Fibroblast of lung (primary cell): ENCODE data around the gene CDC16. TPM values are rescaled to one million over a fixed set of nuclear protein-coding genes. Genes with fewer than 3 reads are reported as not detected.

Experiments used
- DNase-seq, 2 donors: peaks; one replicate each; pipeline versions ENCODE4 v3.0.0 to v3.0.0-alpha.2; 2010; ENCODE audit warnings: low read depth in 2 of 2
- H2AFZ ChIP-seq: 2 replicates; pipeline ENCODE4 v1.5.1; 2012; ENCODE audit warnings: low read length, control low read depth, inconsistent platforms
- H3K27ac ChIP-seq: 2 replicates; pipeline ENCODE4 v1.5.1; 2011; ENCODE audit warnings: low read length, control low read depth; ENCODE audit not compliant: insufficient read depth
- H3K27me3 ChIP-seq: 2 replicates; pipeline ENCODE4 v1.5.1; 2011; ENCODE audit warnings: mild to moderate bottlenecking, low read length; ENCODE audit not compliant: control insufficient read depth, insufficient read depth
- H3K36me3 ChIP-seq: 2 replicates; pipeline ENCODE4 v1.5.1; 2011; ENCODE audit warnings: low read length; ENCODE audit not compliant: control insufficient read depth, insufficient read depth
- H3K4me1 ChIP-seq: 2 replicates; pipeline ENCODE4 v1.5.1; 2011; ENCODE audit warnings: low read length; ENCODE audit not compliant: control insufficient read depth, insufficient read depth; ENCODE audit errors: extremely low read depth
- H3K4me2 ChIP-seq: 2 replicates; pipeline ENCODE4 v1.5.1; 2011; ENCODE audit warnings: low read length, control low read depth; ENCODE audit not compliant: insufficient read depth; ENCODE audit errors: extremely low read depth
- H3K4me3 ChIP-seq, 4 experiments: fragments of 200-600 bp in 1 of 4; sonication (generic) in 1 of 4; replicated peaks in 1 of 4; 2 replicates each; pipeline ENCODE4 v1.5.1; 2011 to 2016; ENCODE audit warnings: low read length in 4 of 4, low read depth in 3 of 4, mild to moderate bottlenecking in 3 of 4, control low read depth in 2 of 4, inconsistent platforms in 1 of 4, mixed read lengths in 1 of 4; ENCODE audit not compliant: insufficient read depth in 1 of 4; ENCODE audit errors: control extremely low read depth in 1 of 4
- H3K79me2 ChIP-seq: 2 replicates; pipeline ENCODE4 v1.5.1; 2012; ENCODE audit warnings: mild to moderate bottlenecking, low read length, inconsistent platforms; ENCODE audit not compliant: control insufficient read depth, insufficient read depth
- H3K9ac ChIP-seq: 2 replicates; pipeline ENCODE4 v1.5.1; 2011; ENCODE audit warnings: mild to moderate bottlenecking, low read length, control low read depth; ENCODE audit not compliant: insufficient read depth
- H3K9me3 ChIP-seq: 2 replicates; pipeline ENCODE4 v1.5.1; 2012; ENCODE audit warnings: low read depth, low read length; ENCODE audit not compliant: control insufficient read depth, insufficient read depth
- H4K20me1 ChIP-seq: 2 replicates; pipeline ENCODE4 v1.5.1; 2011; ENCODE audit warnings: low read length; ENCODE audit not compliant: control insufficient read depth, insufficient read depth; ENCODE audit errors: extremely low read depth
- EZH2 ChIP-seq: IDR thresholded peaks from 2 replicates; pipeline ENCODE4 v1.5.1; 2012; ENCODE audit warnings: low read length, control low read depth, mild to moderate bottlenecking; ENCODE audit errors: missing control alignments
- polyA plus RNA-seq, 2 donors: library from polyadenylated mRNA; depleted of rRNA in 1 of 2; stranded (reverse) in 1 of 2; unstranded in 1 of 2; fragments of >200 nt; gene quantifications; 2 replicates each; pipeline ENCODE4 v1.2.1, GENCODE V29; 2011 to 2012; ENCODE audit warnings: missing spikeins in 1 of 2
- total RNA-seq: library from RNA; depleted of rRNA; stranded (reverse); fragments of >200 nt; gene quantifications from 2 replicates; pipeline ENCODE4 v1.2.1, GENCODE V29; 2014
- TF ChIP-seq, protein P1 (sequence below), 2 donors: IDR thresholded peaks in 1 of 2; conservative IDR thresholded peaks in 1 of 2; 1 replicate in 1 of 2; 2 replicates in 1 of 2; pipeline ENCODE4 v1.5.1; 2011 to 2012; ENCODE audit warnings: low read length in 2 of 2, control low read depth in 1 of 2, inconsistent platforms in 1 of 2, low read depth in 1 of 2, mild to moderate bottlenecking in 1 of 2

Gene CDC16
- total and polyA plus RNA-seq, 2 donors (not counting 1 experiment from before 2014, with no cell fraction given), result 52.2 to 101 TPM

DNA sequence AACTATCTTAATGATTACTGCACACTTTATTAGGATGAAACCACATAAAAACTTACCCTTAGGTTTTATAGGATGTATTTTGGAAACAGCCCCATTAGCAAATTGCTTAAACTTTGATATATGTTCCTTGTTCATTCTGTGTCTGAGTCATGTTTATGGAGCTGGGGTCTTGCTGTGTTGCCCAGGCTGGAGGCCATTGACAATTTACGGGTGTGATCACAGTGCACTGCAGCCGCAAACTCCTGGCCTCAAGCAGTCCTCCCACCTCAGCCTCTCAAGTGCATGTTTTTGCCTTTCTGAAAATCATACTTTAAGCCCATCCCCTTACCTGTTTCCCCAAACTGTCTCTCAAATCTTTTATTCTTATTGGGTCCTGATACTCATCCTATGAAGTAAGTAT is 74.4 kb downstream of the CDC16 start:
- TF ChIP-seq, protein P1, sequence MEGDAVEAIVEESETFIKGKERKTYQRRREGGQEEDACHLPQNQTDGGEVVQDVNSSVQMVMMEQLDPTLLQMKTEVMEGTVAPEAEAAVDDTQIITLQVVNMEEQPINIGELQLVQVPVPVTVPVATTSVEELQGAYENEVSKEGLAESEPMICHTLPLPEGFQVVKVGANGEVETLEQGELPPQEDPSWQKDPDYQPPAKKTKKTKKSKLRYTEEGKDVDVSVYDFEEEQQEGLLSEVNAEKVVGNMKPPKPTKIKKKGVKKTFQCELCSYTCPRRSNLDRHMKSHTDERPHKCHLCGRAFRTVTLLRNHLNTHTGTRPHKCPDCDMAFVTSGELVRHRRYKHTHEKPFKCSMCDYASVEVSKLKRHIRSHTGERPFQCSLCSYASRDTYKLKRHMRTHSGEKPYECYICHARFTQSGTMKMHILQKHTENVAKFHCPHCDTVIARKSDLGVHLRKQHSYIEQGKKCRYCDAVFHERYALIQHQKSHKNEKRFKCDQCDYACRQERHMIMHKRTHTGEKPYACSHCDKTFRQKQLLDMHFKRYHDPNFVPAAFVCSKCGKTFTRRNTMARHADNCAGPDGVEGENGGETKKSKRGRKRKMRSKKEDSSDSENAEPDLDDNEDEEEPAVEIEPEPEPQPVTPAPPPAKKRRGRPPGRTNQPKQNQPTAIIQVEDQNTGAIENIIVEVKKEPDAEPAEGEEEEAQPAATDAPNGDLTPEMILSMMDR (conservative IDR thresholded peaks at IDR 0.05 in 1 of 2, IDR thresholded peaks at IDR 0.05 in 1 of 2; ENCODE audit: low read depth in 1 of 2, low read length in 2 of 2), result no peak
- no peak for TF ChIP-seq EZH2

DNA sequence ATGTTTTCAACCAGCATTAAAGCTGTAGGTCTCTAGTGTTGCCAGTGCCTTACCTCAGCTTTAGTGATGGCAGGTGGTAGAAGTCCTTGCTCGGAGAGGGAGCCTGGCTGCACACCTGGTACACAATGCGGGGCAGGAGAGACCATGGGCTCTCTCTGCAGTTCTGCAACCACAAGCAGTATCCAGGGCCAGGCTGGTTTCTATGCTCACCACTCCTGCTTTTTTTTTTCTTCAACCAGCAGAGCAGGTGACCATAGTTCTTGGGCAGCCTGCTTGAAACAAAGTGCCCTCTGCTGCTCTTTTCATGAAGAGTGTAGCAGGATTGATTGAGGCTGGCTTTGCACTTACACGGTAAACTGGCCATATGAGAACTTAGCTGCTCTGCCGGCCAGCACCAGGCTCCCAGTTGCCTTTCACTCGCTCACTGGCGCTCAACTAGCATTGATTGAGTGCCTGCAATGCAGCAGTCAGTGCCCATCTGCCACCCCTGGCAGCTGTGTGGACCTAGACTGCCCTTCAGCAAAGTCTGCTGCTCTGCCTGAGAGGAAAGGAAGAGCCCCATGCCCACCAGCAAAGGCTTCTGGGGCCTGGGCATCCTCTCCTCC is 75.2 kb downstream of the CDC16 start:
- Histone ChIP-seq H3K27ac (no peak overlapping the region), H3K36me3 (peaks cover 4% of the 10 kb centered on the region), H3K4me3 (no peak overlapping the region), H4K20me1 (no peaks in the 10 kb centered on the region), H3K27me3 (no peaks in the 10 kb centered on the region), H2AFZ (no peak overlapping the region), H3K4me2 (no peak overlapping the region), H3K9me3 (no peaks in the 10 kb centered on the region), H3K79me2 (peaks cover 3% of the 10 kb centered on the region), H3K4me1 (peaks cover 4% of the 10 kb centered on the region), H3K9ac (no peak overlapping the region)
- no peak for TF ChIP-seq EZH2
- TF ChIP-seq, protein P1 (conservative IDR thresholded peaks at IDR 0.05 in 1 of 2, IDR thresholded peaks at IDR 0.05 in 1 of 2; ENCODE audit: low read depth in 1 of 2, low read length in 2 of 2), result no peak
- no peak for DNase-seq

More for the DNA sequence above, 74.4 kb downstream of the CDC16 start:
- Histone ChIP-seq H3K9ac (no peak overlapping the region), H3K27me3 (no peaks in the 10 kb centered on the region), H3K36me3 (peaks cover 4% of the 10 kb centered on the region), H3K4me3 (no peak overlapping the region), H3K4me1 (peaks cover 4% of the 10 kb centered on the region), H3K9me3 (no peaks in the 10 kb centered on the region), H4K20me1 (no peaks in the 10 kb centered on the region), H3K79me2 (no peaks in the 10 kb centered on the region), H3K27ac (no peak overlapping the region), H3K4me2 (no peak overlapping the region), H2AFZ (no peak overlapping the region)
- DNase-seq, result no peak

DNA sequence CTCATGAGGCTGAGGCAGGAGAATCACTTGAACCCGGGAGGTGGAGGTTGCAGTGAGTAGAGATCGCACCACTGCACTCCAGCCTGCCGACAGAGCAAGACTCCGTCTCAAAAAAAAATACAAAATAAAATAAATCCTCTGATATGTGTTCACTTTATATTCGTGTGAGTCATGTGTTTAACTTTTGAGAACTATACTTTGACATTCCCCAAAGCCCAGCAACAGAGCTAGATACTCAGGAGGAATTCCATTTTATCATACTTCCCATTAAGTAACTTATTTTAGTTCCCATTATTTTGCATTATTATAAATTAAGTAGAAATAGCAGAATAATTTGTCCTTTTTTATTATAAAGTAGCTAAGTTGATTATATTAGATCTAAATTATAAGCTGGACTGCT is 76.3 kb downstream of the CDC16 start:
- no peak overlapping the region for H2AFZ ChIP-seq
- TF ChIP-seq EZH2, result no peak
- TF ChIP-seq, protein P1 (conservative IDR thresholded peaks at IDR 0.05 in 1 of 2, IDR thresholded peaks at IDR 0.05 in 1 of 2; ENCODE audit: low read depth in 1 of 2, low read length in 2 of 2), result no peak
- H4K20me1 ChIP-seq, result no peaks in the 10 kb centered on the region
- no peak overlapping the region for H3K4me2 ChIP-seq
- H3K4me3 ChIP-seq, result no peak overlapping the region
- peaks cover 4% of the 10 kb centered on the region for H3K36me3 ChIP-seq
- DNase-seq, result peak; percentile 22 to 28
- H3K79me2 ChIP-seq, result peaks cover 14% of the 10 kb centered on the region
- H3K4me1 ChIP-seq, result peaks cover 4% of the 10 kb centered on the region
- no peak overlapping the region for H3K27ac ChIP-seq
- H3K9ac ChIP-seq, result no peak overlapping the region
- H3K27me3 ChIP-seq, result no peaks in the 10 kb centered on the region
- no peaks in the 10 kb centered on the region for H3K9me3 ChIP-seq
